HTR-8/SVneo (cell line): ENCODE measurements around the gene PTPRK.
A peak's percentile ranks its signal among the peaks of the same experiment; 100 is the strongest.
"Not testable (repeated sequence)": the region's sequence is repeated elsewhere in the genome, so short reads cannot be mapped to it uniquely, and the experiment has no call there.

ENCODE experiments used
- DNase-seq: peaks from one replicate; pipeline ENCODE4 v3.0.0; 2011; ENCODE audit warnings: low spot score, mixed read lengths; ENCODE audit not compliant: insufficient read length
- FAIRE-seq: peaks from 2 replicates; lab custom pipeline; 2011; peaks lifted over from hg19 to GRCh38; lab: Jason Lieb, UNC

Gene PTPRK

GRCh38 chr6:128493877-128494276 lies 26.5 kb downstream of the PTPRK start:
- no peak for FAIRE-seq
- DNase-seq, result no peak

GRCh38 chr6:128492386-128492785 lies 28.0 kb downstream of the PTPRK start:
- DNase-seq (no peak), FAIRE-seq (no peak)

- FAIRE-seq (no peak), DNase-seq (no peak)
These were observed 28.7 kb downstream of the PTPRK start for GRCh38 chr6:128491610-128492206.

- FAIRE-seq (no peak), DNase-seq (no peak)
These were observed 29.3 kb downstream of the PTPRK start for GRCh38 chr6:128491100-128491581.

GRCh38 chr6:128487746-128488145 lies 32.7 kb downstream of the PTPRK start:
- DNase-seq (no peak), FAIRE-seq (no peak)

GRCh38 chr6:128487055-128487454 lies 33.3 kb downstream of the PTPRK start:
- DNase-seq (no peak), FAIRE-seq (no peak)

- not testable (repeated sequence) for FAIRE-seq, DNase-seq
These were observed 33.8 kb downstream of the PTPRK start for GRCh38 chr6:128486580-128486979.

- DNase-seq (no peak), FAIRE-seq (no peak)
These were observed 36.8 kb downstream of the PTPRK start for GRCh38 chr6:128483472-128484135.

- FAIRE-seq (no peak), DNase-seq (no peak)
These were observed 37.8 kb downstream of the PTPRK start for GRCh38 chr6:128482642-128483041.

GRCh38 chr6:128479991-128480390 lies 40.4 kb downstream of the PTPRK start:
- FAIRE-seq (no peak), DNase-seq (no peak)

GRCh38 chr6:128479048-128479666 lies 41.2 kb downstream of the PTPRK start:
- no peak for DNase-seq
- no peak for FAIRE-seq

- FAIRE-seq, result no peak
These were observed 42.0 kb downstream of the PTPRK start for GRCh38 chr6:128478230-128479047.

GRCh38 chr6:128474933-128475332 lies 45.5 kb downstream of the PTPRK start:
- no peak for FAIRE-seq
- no peak for DNase-seq

More at GRCh38 chr6:128478230-128479047, 42.0 kb downstream of the PTPRK start:
- no peak for DNase-seq

GRCh38 chr6:128474481-128474880 lies 45.9 kb downstream of the PTPRK start:
- DNase-seq, result no peak
- FAIRE-seq, result peak; percentile 79

- no peak for FAIRE-seq
These were observed 48.5 kb downstream of the PTPRK start for GRCh38 chr6:128471907-128472306.

GRCh38 chr6:128465368-128466343 lies 54.7 kb downstream of the PTPRK start:
- DNase-seq, result no peak

More at GRCh38 chr6:128471907-128472306, 48.5 kb downstream of the PTPRK start:
- no peak for DNase-seq

GRCh38 chr6:128464790-128465189 lies 55.6 kb downstream of the PTPRK start:
- FAIRE-seq (no peak), DNase-seq (no peak)

More at GRCh38 chr6:128465368-128466343, 54.7 kb downstream of the PTPRK start:
- no peak for FAIRE-seq

GRCh38 chr6:128463942-128464341 lies 56.5 kb downstream of the PTPRK start:
- FAIRE-seq (no peak), DNase-seq (peak; percentile 27)

- DNase-seq (no peak), FAIRE-seq (no peak)
These were observed 58.9 kb downstream of the PTPRK start for GRCh38 chr6:128461501-128461900.
